CD14-positive monocyte (primary cell): Measurements from ENCODE around the gene SARNP. TPM values are rescaled to one million over a fixed set of nuclear protein-coding genes. Genes with fewer than 3 reads are reported as not detected.
"Not testable (repeated sequence)": the region's sequence is repeated elsewhere in the genome, so short reads cannot be mapped to it uniquely, and the experiment has no call there.

Experiments
- DNase-seq, 3 donors: peaks; one replicate each; pipeline ENCODE4 v3.0.0-alpha.2; 2011 to 2022
- H2AFZ ChIP-seq: 2 replicates; pipeline ENCODE4 v1.6.0; 2012; ENCODE audit warnings: mild to moderate bottlenecking, low read depth, low read length, inconsistent platforms; ENCODE audit not compliant: insufficient read depth, poor library complexity, severe bottlenecking
- H3K27ac ChIP-seq, 2 donors: 1 replicate in 1 of 2; 2 replicates in 1 of 2; pipeline ENCODE4 v1.5.1; 2012 to 2013; ENCODE audit warnings: low read length in 2 of 2, control low read depth in 1 of 2, inconsistent platforms in 1 of 2, low read depth in 1 of 2, mild to moderate bottlenecking in 1 of 2
- H3K27me3 ChIP-seq, 2 donors: one replicate each; pipeline versions ENCODE4 v1.6.0 to v1.6.1; 2011 to 2013; ENCODE audit warnings: low read length in 2 of 2; ENCODE audit not compliant: control insufficient read depth in 2 of 2, insufficient read depth in 2 of 2
- H3K36me3 ChIP-seq, 2 donors: replicated peaks in 1 of 2; 1 replicate in 1 of 2; 2 replicates in 1 of 2; pipeline versions ENCODE4 v1.5.1 to v1.6.1; 2012 to 2013; ENCODE audit warnings: low read length in 2 of 2, control low read depth in 1 of 2, inconsistent platforms in 1 of 2, mild to moderate bottlenecking in 1 of 2; ENCODE audit not compliant: insufficient read depth in 2 of 2, control insufficient read depth in 1 of 2
- H3K4me1 ChIP-seq, 2 donors: 1 replicate in 1 of 2; 2 replicates in 1 of 2; pipeline versions ENCODE4 v1.5.1 to v1.6.1; 2012 to 2013; ENCODE audit warnings: low read length in 2 of 2, control low read depth in 1 of 2, inconsistent platforms in 1 of 2, mild to moderate bottlenecking in 1 of 2, moderate library complexity in 1 of 2; ENCODE audit not compliant: insufficient read depth in 2 of 2, control insufficient read depth in 1 of 2
- H3K4me2 ChIP-seq: replicated peaks from 2 replicates; pipeline ENCODE3; 2012; ENCODE audit warnings: low read length, moderate library complexity, mild to moderate bottlenecking; ENCODE audit not compliant: poor library complexity, severe bottlenecking; ENCODE audit errors: extremely low read depth
- H3K4me3 ChIP-seq, 3 experiments: fragments of 200-600 bp in 1 of 3; sonication (generic) in 1 of 3; replicated peaks in 1 of 3; 1 replicate in 2 of 3; 2 replicates in 1 of 3; pipeline ENCODE4 v1.5.1; 2011 to 2013; ENCODE audit warnings: low read length in 3 of 3, mild to moderate bottlenecking in 3 of 3, control low read depth in 2 of 3, low read depth in 2 of 3, inconsistent platforms in 1 of 3, moderate library complexity in 1 of 3
- H3K79me2 ChIP-seq: 2 replicates; pipeline ENCODE4 v1.6.0; 2012; ENCODE audit warnings: mild to moderate bottlenecking, control low read depth, inconsistent platforms, low read length, moderate library complexity; ENCODE audit not compliant: insufficient read depth
- H3K9ac ChIP-seq: 2 replicates; pipeline ENCODE4 v1.6.0; 2017; ENCODE audit warnings: low read length, mild to moderate bottlenecking; ENCODE audit not compliant: insufficient read depth, poor library complexity, severe bottlenecking
- H3K9me3 ChIP-seq, 2 donors: replicated peaks in 1 of 2; 1 replicate in 1 of 2; 2 replicates in 1 of 2; pipeline versions ENCODE4 v1.5.1 to v1.6.1; 2012 to 2013; ENCODE audit warnings: low read length in 2 of 2, control low read depth in 1 of 2; ENCODE audit not compliant: control insufficient read depth in 1 of 2, insufficient read depth in 1 of 2
- H4K20me1 ChIP-seq: 2 replicates; pipeline ENCODE4 v1.6.0; 2012; ENCODE audit warnings: mild to moderate bottlenecking, low read length, control low read depth, moderate library complexity; ENCODE audit not compliant: insufficient read depth
- H3K27ac Mint-ChIP-seq, 7 donors: one replicate each; pipeline ENCODE4 v1.8.0; 2020; ENCODE audit warnings: mild to moderate bottlenecking in 7 of 7, mixed read lengths in 7 of 7, moderate library complexity in 6 of 7, inconsistent platforms in 2 of 7
- H3K27me3 Mint-ChIP-seq, 3 donors: one replicate each; pipeline ENCODE4 v1.8.0; 2021 to 2022; ENCODE audit warnings: low read depth in 3 of 3, mild to moderate bottlenecking in 3 of 3, mixed read lengths in 3 of 3, moderate library complexity in 3 of 3, inconsistent platforms in 1 of 3
- H3K36me3 Mint-ChIP-seq, 2 donors: one replicate each; pipeline ENCODE4 v1.8.0; 2020; ENCODE audit warnings: mixed read lengths in 2 of 2, inconsistent platforms in 1 of 2, mild to moderate bottlenecking in 1 of 2
- H3K4me1 Mint-ChIP-seq: one replicate; pipeline ENCODE4 v1.8.0; 2020; ENCODE audit warnings: mild to moderate bottlenecking, mixed read lengths
- H3K4me3 Mint-ChIP-seq, 2 donors: one replicate each; pipeline ENCODE4 v1.8.0; 2020; ENCODE audit warnings: mild to moderate bottlenecking in 2 of 2, mixed read lengths in 2 of 2, moderate library complexity in 1 of 2
- H3K9me3 Mint-ChIP-seq, 7 donors: one replicate each; pipeline ENCODE4 v1.8.0; 2020 to 2022; ENCODE audit warnings: mixed read lengths in 7 of 7, mild to moderate bottlenecking in 6 of 7, moderate library complexity in 6 of 7, inconsistent platforms in 2 of 7
- CTCF ChIP-seq: fragments of 200-600 bp; IDR thresholded peaks from one replicate; pipeline ENCODE4 v1.8.0; 2022; ENCODE audit warnings: antibody characterized with exemption, mild to moderate bottlenecking
- WGBS: methylation state at CpG from one replicate; pipeline ENCODE4 v1.1.5; 2013; ENCODE audit warnings: missing lambda C conversion rate; ENCODE audit not compliant: insufficient coverage; 5-methylcytosine and 5-hydroxymethylcytosine counted together
- intact Hi-C, 2 donors: fragments of 100-400 bp; cut with micrococcal nuclease; formaldehyde crosslinking; loops; one replicate each; pipeline versions ENCODE4 v1.15.0 to v1.15.1; 2023
- polyA minus RNA-seq: library from RNA; depleted of rRNA, polyadenylated mRNA; stranded (reverse); fragments of >200 nt; gene quantifications from 2 replicates; pipeline ENCODE4 v1.2.3, GENCODE V29; 2012
- polyA plus RNA-seq, 3 donors: library from polyadenylated mRNA; depleted of rRNA in 1 of 3; unstranded in 2 of 3; stranded (reverse) in 1 of 3; fragments of 300-500 nt in 2 of 3; fragments of >200 nt in 1 of 3; fragmentation: Illumina TruSeq in 2 of 3; gene quantifications; 1 replicate in 2 of 3; 2 replicates in 1 of 3; pipeline ENCODE4 v1.2.3, GENCODE V29; 2012 to 2021
- total RNA-seq, 12 experiments: library from RNA in 1 of 12; stranded (reverse) in 1 of 12; fragments of 120-200 nt in 1 of 12; gene quantifications; one replicate each; pipeline ENCODE4 v1.2.4 and lab custom pipeline; 2013 to 2026; ENCODE audit warnings: mixed read lengths in 6 of 12, inconsistent platforms in 1 of 12

SARNP gene
- 95.7 TPM for total RNA-seq (2013)
- polyA plus RNA-seq (100 to 1,000 TPM in 1 of 3 donors, 10 to 100 TPM in 2; 28.9 to 139 (median 98.6) TPM), polyA minus RNA-seq (17.7 and 31.1 TPM in 2 replicates), total RNA-seq (lab: John Stamatoyannopoulos, UW) (2.0 to 8.3 (median 3.9) reads per million in 11 experiments)

GRCh38 chr12:55817345-55818139, at the start of gene SARNP, which contains the start of gene ORMDL2:
Gene SARNP (minus strand): TSS chr12:55817724. CDS start chr12:55817701, 23 bp downstream.
Gene ORMDL2 (plus strand): TSS chr12:55818041. CDS start chr12:55819000, 959 bp downstream.
- peak; percentile 99 to 100 (median 100) for DNase-seq
- Mint-ChIP-seq H3K4me3 (no peak within 1 kb of the TSS), H3K4me1 (peaks cover 23% of the 10 kb centered on the region), H3K27ac (no peak within 1 kb of the TSS), H3K27me3 (no peaks in the 10 kb centered on the region), H3K9me3 (no peaks in the 10 kb centered on the region), H3K36me3 (peaks cover 45 to 55% of the 10 kb centered on the region in 2 donors)
- Histone ChIP-seq H4K20me1 (peaks cover 33% of the 10 kb centered on the region), H3K9me3 (no peaks in the 10 kb centered on the region), H3K36me3 (peaks cover 34 to 64% of the 10 kb centered on the region in 2 donors), H3K27ac (peak within 1 kb of the TSS; percentile 53 to 97), H3K27me3 (no peaks in the 10 kb centered on the region), H3K4me1 (peaks cover 19 to 32% of the 10 kb centered on the region in 2 donors), H3K4me2 (peak within 1 kb of the TSS; percentile 100), H2AFZ (peak within 1 kb of the TSS; percentile 95), H3K4me3 (peak within 1 kb of the TSS; percentile 78 to 100 (median 99)), H3K79me2 (peaks cover 77% of the 10 kb centered on the region), H3K9ac (peak within 1 kb of the TSS; percentile 86)
- WGBS: 0% methylated on average over 20 of the region's 38 CpGs
- no peak for TF ChIP-seq CTCF
- intact Hi-C loops: loop anchor here in 1 of 2 donors (1.0 to 5.0 kb wide), 3 partner anchors 12 to 225 kb away; partner anchors contain the start of genes DNAJC14, PYM1 and RPS26

- H3K4me1 ChIP-seq, H3K27ac Mint-ChIP-seq, H3K27me3 ChIP-seq, H3K9ac ChIP-seq, H3K79me2 ChIP-seq, H3K4me2 ChIP-seq, H3K4me1 Mint-ChIP-seq, H2AFZ ChIP-seq, H3K36me3 Mint-ChIP-seq, H3K4me3 ChIP-seq, intact Hi-C loops, H3K27ac ChIP-seq, H3K27me3 Mint-ChIP-seq, H4K20me1 ChIP-seq, DNase-seq, H3K36me3 ChIP-seq, H3K4me3 Mint-ChIP-seq: not testable (repeated sequence)
- H3K9me3 Mint-ChIP-seq: peaks cover 0 to 23% (median 8%) of the 10 kb centered on the region in 7 donors
- peaks cover 0 to 25% of the 10 kb centered on the region in 2 donors for H3K9me3 ChIP-seq
- no CpG with 5 or more reads among the region's 3 CpGs for WGBS
Observed at GRCh38 chr12:55866454-55867004, 49.0 kb upstream of the SARNP start.
